HG02943 (cell line): ENCODE data around the gene FGF2.
"Not testable (repeated sequence)": the region's sequence is repeated elsewhere in the genome, so short reads cannot be mapped to it uniquely, and the experiment has no call there.

Experiments used
- ATAC-seq: cut with Tn5 transposase; IDR thresholded peaks from one replicate; pipeline ENCODE4 v1.9.1; 2021; ENCODE audit warnings: mild to moderate bottlenecking, low read depth, moderate library complexity; ENCODE audit not compliant: unreplicated experiment

Gene FGF2

GRCh38 chr4:122842984-122843531 lies 16.4 kb downstream of the FGF2 start:
- ATAC-seq: no peak

GRCh38 chr4:122844391-122844790 lies 17.8 kb downstream of the FGF2 start:
- ATAC-seq: not testable (repeated sequence)

DNA sequence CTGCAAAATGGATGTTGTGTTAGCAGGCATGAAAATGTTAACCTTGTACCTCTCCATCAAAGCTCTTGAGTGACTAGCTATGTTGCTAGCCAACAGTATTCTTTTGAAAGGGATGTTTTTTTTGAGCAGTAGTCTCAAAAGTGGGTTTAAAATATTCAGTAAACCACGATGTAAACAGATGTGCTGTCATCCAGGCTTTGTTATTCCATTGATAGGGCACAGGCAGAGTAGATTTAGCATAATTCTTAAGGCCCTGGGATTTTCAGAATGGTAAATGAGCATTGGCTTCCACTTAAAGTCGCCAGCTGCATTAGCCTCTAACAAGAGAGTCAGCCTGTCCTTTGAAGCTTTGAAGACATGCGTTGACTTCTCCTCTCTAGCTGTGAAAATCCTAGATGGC lies 18.4 kb downstream of the FGF2 start:
- ATAC-seq: no peak

DNA sequence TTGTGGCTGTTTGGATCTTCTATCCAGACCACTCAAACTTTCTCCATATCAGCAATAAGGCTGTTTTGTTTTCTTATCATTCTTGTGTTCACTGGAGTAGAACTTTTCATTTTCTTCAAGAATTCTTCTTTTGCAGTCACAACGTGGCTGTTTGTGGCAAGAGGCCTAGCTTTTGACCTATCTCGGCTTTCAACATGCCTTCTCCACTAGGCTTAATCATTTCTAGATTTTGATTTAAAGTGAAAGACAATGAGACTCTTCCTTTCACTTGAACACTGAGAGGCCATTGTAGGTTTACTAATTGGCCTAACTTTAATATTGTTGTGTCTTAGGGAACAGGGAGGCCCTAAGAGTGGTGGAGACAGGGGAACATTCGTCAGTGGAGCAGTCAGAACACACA lies 19.1 kb downstream of the FGF2 start:
- ATAC-seq: no peak

GRCh38 chr4:122847931-122848330 lies 21.3 kb downstream of the FGF2 start:
- no peak for ATAC-seq

- ATAC-seq: not testable (repeated sequence)
Measured at GRCh38 chr4:122849789-122850188, 23.2 kb downstream of the FGF2 start.

DNA sequence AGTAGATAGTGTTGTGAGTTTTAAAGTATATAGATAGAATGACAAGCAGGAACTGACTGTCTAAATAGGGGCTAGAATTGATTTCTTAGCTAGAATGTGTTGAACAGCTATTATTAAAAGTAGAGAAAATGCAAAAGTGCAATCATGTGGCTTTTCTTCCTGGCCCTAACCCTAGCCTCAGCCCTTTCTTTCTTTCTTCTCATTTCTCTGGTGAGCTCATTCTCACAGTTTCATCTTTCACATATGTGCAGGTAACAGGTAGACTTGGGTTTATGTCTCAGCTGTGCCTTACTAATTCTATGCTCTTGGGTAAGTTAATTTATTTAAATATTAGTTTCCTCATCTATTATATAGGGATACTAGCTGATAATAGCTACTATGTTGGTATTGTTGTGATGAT lies 24.9 kb downstream of the FGF2 start:
- ATAC-seq: no peak

- no peak for ATAC-seq
Measured at GRCh38 chr4:122854447-122855352, 28.1 kb downstream of the FGF2 start.

- no peak for ATAC-seq
Measured at GRCh38 chr4:122855353-122855890, 28.8 kb downstream of the FGF2 start.

- no peak for ATAC-seq
Measured at GRCh38 chr4:122857160-122857559, 30.5 kb downstream of the FGF2 start.

GRCh38 chr4:122858705-122859104 lies 32.1 kb downstream of the FGF2 start:
- no peak for ATAC-seq

DNA sequence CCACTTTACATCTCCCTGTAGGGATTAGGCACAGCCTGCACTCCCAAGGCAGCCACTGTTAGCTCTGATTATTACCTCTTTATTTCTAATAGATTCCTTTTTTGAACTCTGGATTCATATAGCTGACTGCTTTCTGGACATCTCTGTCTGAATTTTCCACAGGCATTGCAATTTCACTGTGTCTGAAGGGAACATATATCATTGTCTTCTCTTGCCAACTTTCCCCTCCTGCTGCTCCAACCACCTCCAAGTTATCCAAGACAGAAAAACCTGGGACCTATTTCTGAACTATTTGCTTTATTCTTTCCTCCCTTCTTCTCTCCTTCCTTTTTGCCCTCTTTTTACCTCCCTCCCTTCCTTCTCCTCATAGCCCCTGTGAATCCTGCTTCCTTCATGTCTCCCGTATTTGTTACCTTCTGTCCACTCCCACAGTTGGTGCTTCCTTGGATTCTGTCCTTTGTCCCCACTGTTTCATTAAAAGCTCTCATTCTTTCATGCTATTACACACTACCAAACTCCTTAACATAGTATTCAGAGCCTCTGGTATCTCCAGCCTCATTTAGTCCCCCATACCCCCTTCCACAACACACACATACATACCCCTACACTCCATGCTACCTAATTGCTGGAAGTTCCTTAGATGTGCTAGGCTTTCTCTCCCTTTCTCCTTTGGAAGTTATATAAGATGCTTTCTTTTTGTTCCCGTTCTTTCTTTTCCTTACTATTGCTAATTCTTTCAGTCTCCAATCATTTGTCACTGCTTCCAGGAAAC lies 34.7 kb downstream of the FGF2 start:
- no peak for ATAC-seq

GRCh38 chr4:122863639-122864038 lies 37.0 kb downstream of the FGF2 start:
- no peak for ATAC-seq

- no peak for ATAC-seq
Measured at GRCh38 chr4:122865425-122865824, 38.8 kb downstream of the FGF2 start.

GRCh38 chr4:122868235-122868634 lies 41.6 kb downstream of the FGF2 start:
- not testable (repeated sequence) for ATAC-seq

- ATAC-seq: no peak
Measured at GRCh38 chr4:122873146-122873545, 46.5 kb downstream of the FGF2 start.

DNA sequence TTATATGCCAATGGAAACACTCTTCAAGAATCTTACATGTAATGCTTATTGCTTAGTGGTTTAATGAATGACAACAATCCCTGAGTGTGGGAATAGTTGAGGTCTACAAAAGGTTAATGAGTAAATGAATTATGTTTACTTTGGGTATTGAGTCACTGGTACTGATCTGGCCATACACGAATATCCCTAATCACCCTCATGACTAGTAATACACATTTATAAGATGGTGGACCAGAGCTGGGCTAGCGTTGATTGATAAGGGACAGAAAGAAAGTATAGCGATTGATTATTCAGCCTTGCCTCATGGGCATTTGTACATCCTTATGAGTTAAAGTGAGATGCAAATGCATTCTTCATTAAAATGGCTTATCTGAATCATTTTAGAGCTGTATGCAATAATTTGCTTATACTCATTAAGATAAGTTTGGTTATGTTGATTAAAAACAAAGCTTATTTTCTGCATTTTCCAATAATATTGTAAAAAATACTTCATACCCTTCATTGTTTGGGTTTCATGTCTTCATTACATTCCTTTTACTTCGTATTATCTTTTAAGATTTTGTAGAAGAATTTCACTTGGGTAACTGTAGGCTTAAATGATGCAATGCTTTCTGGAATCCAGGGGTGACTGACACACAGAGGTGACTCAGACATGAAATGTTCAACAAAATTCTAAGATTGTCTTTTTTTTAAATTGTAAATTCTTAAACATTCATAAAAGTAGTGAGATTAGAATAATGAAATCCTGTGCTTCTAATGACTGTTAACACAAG lies 47.4 kb downstream of the FGF2 start:
- no peak for ATAC-seq

GRCh38 chr4:122875949-122876348 lies 49.3 kb downstream of the FGF2 start:
- ATAC-seq: no peak

DNA sequence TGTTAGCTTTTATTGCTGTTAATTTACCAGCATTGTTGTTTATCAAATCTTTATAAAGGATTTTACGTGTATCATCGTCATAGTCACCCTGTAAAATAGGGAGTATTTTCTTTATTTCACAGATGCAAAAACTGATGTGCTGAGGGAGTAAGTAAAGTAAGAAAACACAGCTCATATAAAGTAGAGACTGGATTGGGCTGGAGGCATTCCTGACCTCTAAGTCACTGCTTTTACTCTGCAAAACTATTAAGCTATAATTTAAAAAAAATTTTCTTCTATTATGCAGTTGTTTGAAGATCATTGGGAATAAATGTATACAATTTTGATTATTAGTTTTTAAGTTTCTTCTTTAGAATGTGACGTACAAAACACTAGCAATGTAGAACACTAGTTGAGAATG lies 49.8 kb downstream of the FGF2 start:
- no peak for ATAC-seq

DNA sequence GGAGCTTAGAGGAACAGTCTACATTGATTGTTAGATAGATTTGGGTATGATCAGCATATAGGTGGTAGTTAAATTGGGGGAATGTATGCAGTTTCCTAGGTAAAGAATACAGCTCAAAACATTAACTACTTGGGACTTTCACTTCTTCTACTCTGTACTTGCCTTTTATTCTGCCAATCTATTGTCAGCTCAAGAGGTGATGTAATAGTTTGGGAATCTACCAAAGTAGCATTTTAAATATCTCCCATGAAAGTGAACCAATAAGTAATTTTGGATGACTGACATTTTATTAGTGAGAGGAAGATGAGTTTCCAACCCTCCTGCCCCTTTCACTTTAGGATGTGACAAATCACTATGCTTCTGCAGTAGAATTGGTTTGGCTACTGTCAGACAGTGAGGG lies 52.4 kb downstream of the FGF2 start:
- no peak for ATAC-seq
